Brain microvascular endothelial cell (primary cell): Measurements from ENCODE around the gene UTP14C.

Experiments used
- DNase-seq: peaks from one replicate; pipeline ENCODE4 v3.0.0-alpha.2; 2020
- H3K27ac ChIP-seq: fragments of 250-450 bp; sonication (Bioruptor Pico); 2 replicates; pipeline ENCODE4 v1.5.1; 2020; ENCODE audit warnings: mild to moderate bottlenecking, moderate library complexity
- H3K27me3 ChIP-seq: fragments of 250-450 bp; sonication (Bioruptor Pico); replicated peaks from 2 replicates; pipeline ENCODE4 v1.5.1; 2020; ENCODE audit warnings: mild to moderate bottlenecking
- H3K36me3 ChIP-seq: fragments of 250-450 bp; sonication (Bioruptor Pico); replicated peaks from 2 replicates; pipeline ENCODE4 v1.5.1; 2020; ENCODE audit warnings: mild to moderate bottlenecking
- H3K4me3 ChIP-seq: 2 replicates; pipeline ENCODE4 v1.5.1; 2011; ENCODE audit warnings: low read depth, mild to moderate bottlenecking, control low read depth, low read length, moderate library complexity
- CTCF ChIP-seq: IDR thresholded peaks from 2 replicates; pipeline ENCODE4 v1.5.1; 2011; ENCODE audit warnings: low read depth, mild to moderate bottlenecking, moderate library complexity, low read length, control low read depth, inconsistent platforms; ENCODE audit errors: missing control alignments
- in situ Hi-C: cut with HindIII; loops from 2 replicates; pipeline ENCODE4 v1.10.0; 2017; ENCODE audit warnings: low sequenced_read_pairs, low pct_ligation_motif_present

UTP14C gene

GRCh38 chr13:51996641-51997040 is 27.9 kb upstream of the UTP14C start:
- H3K36me3 ChIP-seq = no peaks in the 10 kb centered on the region
- H3K4me3 ChIP-seq = no peak overlapping the region
- TF ChIP-seq CTCF = no peak
- DNase-seq = no peak
- H3K27ac ChIP-seq = no peak overlapping the region
- in situ Hi-C loops = no loop called here
- H3K27me3 ChIP-seq = no peaks in the 10 kb centered on the region

- in situ Hi-C loops = no loop called here
- Histone ChIP-seq H3K4me3 (no peak overlapping the region), H3K27ac (no peak overlapping the region), H3K27me3 (no peaks in the 10 kb centered on the region), H3K36me3 (no peaks in the 10 kb centered on the region)
- no peak for TF ChIP-seq CTCF
- DNase-seq = no peak
These were observed 27.3 kb upstream of the UTP14C start for GRCh38 chr13:51997186-51997585.

- H3K4me3 ChIP-seq = no peak overlapping the region
- DNase-seq = no peak
- no peak overlapping the region for H3K27ac ChIP-seq
- H3K27me3 ChIP-seq = no peaks in the 10 kb centered on the region
- no peaks in the 10 kb centered on the region for H3K36me3 ChIP-seq
- in situ Hi-C loops = no loop called here
- TF ChIP-seq CTCF = no peak
These were observed 26.7 kb upstream of the UTP14C start for GRCh38 chr13:51997641-51998330.

- H3K27ac ChIP-seq = no peak overlapping the region
- in situ Hi-C loops = no loop called here
- no peak for DNase-seq
- TF ChIP-seq CTCF = no peak
- no peaks in the 10 kb centered on the region for H3K27me3 ChIP-seq
- no peaks in the 10 kb centered on the region for H3K36me3 ChIP-seq
- no peak overlapping the region for H3K4me3 ChIP-seq
These were observed 25.6 kb upstream of the UTP14C start for GRCh38 chr13:51998723-51999509.

GRCh38 chr13:51999510-51999911 is 25.0 kb upstream of the UTP14C start:
- Histone ChIP-seq H3K36me3 (no peaks in the 10 kb centered on the region), H3K27me3 (no peaks in the 10 kb centered on the region), H3K27ac (no peak overlapping the region), H3K4me3 (no peak overlapping the region)
- in situ Hi-C loops = no loop called here
- no peak for DNase-seq
- TF ChIP-seq CTCF = no peak
